ENCODE results near the gene SLITRK2.

The SLITRK2 gene

GRCh38 chrX:145817331-145818185, at the start of gene SLITRK2:
Gene SLITRK2, plus strand, starts transcription at chrX:145817829. Its CDS starts 4,597 bp downstream, at chrX:145822426.
- peak; percentile 84 for DNase-seq (ENCODE audit: low read depth, low spot score)

GRCh38 chrX:145773006-145773405, 44.6 kb upstream of the SLITRK2 start:
- no peak for DNase-seq (ENCODE audit: low read depth, low spot score)

DNA sequence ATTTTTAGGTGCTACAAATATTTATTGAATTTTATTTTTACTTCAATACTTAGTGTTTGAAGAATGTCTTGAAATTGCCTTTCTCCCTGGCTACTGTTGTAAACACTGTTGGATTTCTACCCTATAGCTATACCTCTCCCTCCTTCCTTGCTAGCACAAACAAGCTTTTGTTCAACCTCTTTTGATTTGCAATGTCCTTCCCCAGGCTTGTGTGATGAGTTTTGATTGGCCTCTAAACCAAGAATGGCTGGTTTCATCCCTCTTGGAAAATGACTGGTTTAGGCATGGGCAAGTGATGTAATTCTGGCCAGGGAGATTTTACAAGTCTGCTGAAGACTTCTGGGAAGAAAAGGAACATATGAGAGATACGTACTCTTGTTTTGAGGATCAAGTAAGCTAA, 25.3 kb upstream of the SLITRK2 start:
- no peak for DNase-seq (ENCODE audit: low read depth, low spot score)

- no peak for DNase-seq (ENCODE audit: low read depth, low spot score)
Observed at GRCh38 chrX:145803508-145803907, 14.1 kb upstream of the SLITRK2 start.

DNA sequence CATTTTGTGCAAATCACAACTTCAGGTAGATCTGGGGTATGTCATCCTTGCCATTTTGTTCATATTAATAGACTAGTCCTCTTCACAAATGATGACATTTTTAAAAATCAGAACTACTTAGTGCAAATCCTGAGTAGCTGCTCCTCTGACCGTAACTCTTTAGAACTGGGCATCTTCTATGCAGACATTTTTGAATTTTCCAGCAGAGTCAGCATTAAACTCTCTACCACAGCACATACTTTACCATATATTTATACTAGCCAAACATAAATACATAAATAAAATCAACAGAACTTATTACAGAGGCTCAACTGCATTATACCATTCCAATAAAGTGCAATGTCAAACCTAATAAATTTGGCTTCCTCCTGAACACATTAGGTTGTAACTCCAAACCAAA, 4.5 kb upstream of the SLITRK2 start:
- DNase-seq (ENCODE audit: low read depth, low spot score) = no peak

GRCh38 chrX:145816601-145817315, 871 bp upstream of the SLITRK2 start:
- DNase-seq (ENCODE audit: low read depth, low spot score) = peak; percentile 20

- peak; percentile 68 for DNase-seq (ENCODE audit: low read depth, low spot score)
Observed at GRCh38 chrX:145818186-145819113, 821 bp downstream of the SLITRK2 start.

GRCh38 chrX:145820825-145821224, 3.2 kb downstream of the SLITRK2 start:
- no peak for DNase-seq (ENCODE audit: low read depth, low spot score)

- DNase-seq (ENCODE audit: low read depth, low spot score) = peak; percentile 83
Observed at GRCh38 chrX:145821291-145821897, 3.8 kb downstream of the SLITRK2 start.

- DNase-seq (ENCODE audit: low read depth, low spot score) = peak; percentile 9
Observed at GRCh38 chrX:145821898-145822571, 4.4 kb downstream of the SLITRK2 start.

- DNase-seq (ENCODE audit: low read depth, low spot score) = no peak
Observed at GRCh38 chrX:145823132-145823531, 5.5 kb downstream of the SLITRK2 start.

GRCh38 chrX:145825896-145826295, 8.3 kb downstream of the SLITRK2 start:
- DNase-seq (ENCODE audit: low read depth, low spot score) = no peak

- no peak for DNase-seq (ENCODE audit: low read depth, low spot score)
Observed at GRCh38 chrX:145826466-145826865, 8.8 kb downstream of the SLITRK2 start.

GRCh38 chrX:145832796-145833195, 15.2 kb downstream of the SLITRK2 start:
- DNase-seq (ENCODE audit: low read depth, low spot score) = no peak

DNA sequence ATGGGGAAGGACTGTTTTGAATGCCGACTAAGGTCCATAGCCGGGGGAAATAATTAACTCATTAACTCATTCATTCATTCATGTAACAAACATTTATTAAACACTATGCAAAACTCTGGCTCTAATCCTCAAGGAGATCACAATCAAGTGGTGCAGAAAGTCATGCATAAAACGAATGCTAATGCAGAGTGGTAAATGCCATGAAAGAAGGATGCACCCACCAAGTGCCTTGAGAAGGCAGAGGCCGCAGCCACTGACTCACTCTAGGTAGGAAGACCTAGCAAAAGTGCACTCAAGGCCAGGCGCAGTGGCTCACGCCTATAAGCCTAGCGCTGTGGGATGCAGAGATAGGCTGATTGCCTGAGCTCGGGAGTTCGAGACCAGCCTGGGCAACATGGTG, 22.9 kb downstream of the SLITRK2 start:
- DNase-seq (ENCODE audit: low read depth, low spot score) = no peak

- DNase-seq (ENCODE audit: low read depth, low spot score) = peak; percentile 21
Observed at GRCh38 chrX:145843146-145843904, 25.7 kb downstream of the SLITRK2 start.

GRCh38 chrX:145844886-145845285, 27.3 kb downstream of the SLITRK2 start:
- no peak for DNase-seq (ENCODE audit: low read depth, low spot score)

DNA sequence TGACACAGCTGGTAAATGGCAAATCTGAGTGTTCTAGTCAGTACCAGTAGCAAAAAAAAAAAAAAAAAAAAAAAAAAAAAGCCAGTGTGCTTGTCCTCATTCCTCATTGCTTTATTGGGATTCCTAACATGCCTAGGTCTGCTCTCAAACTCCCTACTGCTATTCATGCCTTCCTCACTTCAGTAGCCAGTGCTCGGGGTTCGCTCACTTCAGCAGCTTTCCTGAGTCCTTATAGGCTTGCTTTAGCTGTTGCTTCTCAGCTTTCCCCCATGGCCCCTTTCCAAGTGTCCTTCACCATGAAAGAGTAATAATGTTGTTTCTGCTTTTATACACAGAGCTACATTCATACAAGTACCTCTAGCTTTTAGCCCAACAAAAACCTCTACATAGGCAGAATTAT, 30.8 kb downstream of the SLITRK2 start:
- peak; percentile 34 for DNase-seq (ENCODE audit: low read depth, low spot score)

DNA sequence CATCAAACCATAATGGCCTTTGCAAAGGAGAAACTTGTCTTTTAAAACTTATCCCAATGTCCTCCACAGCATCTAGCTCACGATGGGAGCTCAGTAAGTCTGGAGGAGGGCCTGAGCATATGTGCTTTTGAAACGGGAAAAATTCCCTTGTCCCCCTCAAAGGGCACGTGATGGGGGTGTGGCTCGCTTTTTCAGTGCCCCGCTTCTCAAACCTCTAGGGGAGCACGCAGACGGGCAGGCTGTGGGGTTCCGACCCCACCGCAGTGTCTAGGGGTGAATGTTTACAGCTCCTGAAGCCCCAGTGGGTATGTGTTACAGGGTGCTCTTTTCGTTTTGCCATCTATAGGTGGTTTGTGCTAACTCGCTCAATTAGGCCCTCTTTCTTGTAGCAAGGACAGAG, 31.2 kb downstream of the SLITRK2 start:
- no peak for DNase-seq (ENCODE audit: low read depth, low spot score)

DNA sequence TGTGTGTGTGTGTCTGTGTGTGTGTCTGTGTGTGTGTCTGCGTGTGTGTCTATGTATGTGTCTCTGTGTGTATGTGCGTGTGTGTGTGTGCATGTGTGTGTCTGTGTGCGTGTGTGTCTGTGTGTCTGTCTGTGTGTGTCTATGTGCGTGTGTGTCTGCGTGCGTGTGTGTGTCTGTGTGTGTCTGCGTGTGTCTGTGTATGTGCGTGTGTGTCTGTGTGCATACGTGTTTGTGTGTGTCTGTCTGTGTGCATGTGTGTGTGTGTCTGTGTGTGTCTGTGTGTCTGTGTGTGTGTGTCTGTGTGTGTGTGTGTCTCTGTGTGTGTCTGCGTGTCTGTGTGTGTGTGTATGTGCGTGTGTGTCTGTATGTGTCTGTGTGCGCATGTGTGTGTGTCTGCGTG, 35.6 kb downstream of the SLITRK2 start:
- DNase-seq (ENCODE audit: low read depth, low spot score) = no peak

All from ELF-1 (cell line).